Stimulated activated naive CD4-positive, alpha-beta T cell (primary cell): ENCODE results near the gene PIP5K1B.
"Not testable (repeated sequence)": the region's sequence is repeated elsewhere in the genome, so short reads cannot be mapped to it uniquely, and the experiment has no call there.

Experiments
- DNase-seq, 6 experiments: peaks; one replicate each; lab custom pipeline; 2025; lab: John Stamatoyannopoulos, UW

The PIP5K1B gene

GRCh38 chr9:68704814-68705530 is at the start of gene PIP5K1B:
Gene PIP5K1B (plus strand): TSS chr9:68705240. CDS start chr9:68822615, 117,375 bp downstream.
- DNase-seq, result peak in 1 of 6 experiments; percentile 27

GRCh38 chr9:68664036-68664435 is 41.0 kb upstream of the PIP5K1B start:
- no peak for DNase-seq

- DNase-seq, result no peak
These were observed 36.9 kb upstream of the PIP5K1B start for GRCh38 chr9:68668127-68668526.

- DNase-seq, result no peak
These were observed 35.8 kb upstream of the PIP5K1B start for GRCh38 chr9:68669218-68669617.

- no peak for DNase-seq
These were observed 32.8 kb upstream of the PIP5K1B start for GRCh38 chr9:68672215-68672614.

- no peak for DNase-seq
These were observed 32.4 kb upstream of the PIP5K1B start for GRCh38 chr9:68672625-68673024.

- DNase-seq, result no peak
These were observed 26.6 kb upstream of the PIP5K1B start for GRCh38 chr9:68678430-68678829.

- no peak for DNase-seq
These were observed 21.6 kb upstream of the PIP5K1B start for GRCh38 chr9:68683433-68683832.

- no peak for DNase-seq
These were observed 19.8 kb upstream of the PIP5K1B start for GRCh38 chr9:68685213-68685612.

- DNase-seq, result no peak
These were observed 19.3 kb upstream of the PIP5K1B start for GRCh38 chr9:68685770-68686169.

- DNase-seq, result no peak
These were observed 15.0 kb upstream of the PIP5K1B start for GRCh38 chr9:68690088-68690487.

- no peak for DNase-seq
These were observed 12.5 kb upstream of the PIP5K1B start for GRCh38 chr9:68692519-68692918.

GRCh38 chr9:68694125-68694524 is 10.9 kb upstream of the PIP5K1B start:
- DNase-seq, result no peak

GRCh38 chr9:68697851-68698250 is 7.2 kb upstream of the PIP5K1B start:
- no peak for DNase-seq

GRCh38 chr9:68698943-68699509 is 6.0 kb upstream of the PIP5K1B start:
- no peak for DNase-seq

GRCh38 chr9:68699625-68700024 is 5.4 kb upstream of the PIP5K1B start:
- DNase-seq, result not testable (repeated sequence)

- no peak for DNase-seq
These were observed 2.5 kb upstream of the PIP5K1B start for GRCh38 chr9:68702493-68702892.

GRCh38 chr9:68703672-68704071 is 1.4 kb upstream of the PIP5K1B start:
- no peak for DNase-seq

- no peak for DNase-seq
These were observed 584 bp upstream of the PIP5K1B start for GRCh38 chr9:68704498-68704813.

- no peak for DNase-seq
These were observed 707 bp downstream of the PIP5K1B start for GRCh38 chr9:68705531-68706362.

GRCh38 chr9:68706363-68707201 is 1.5 kb downstream of the PIP5K1B start:
- no peak for DNase-seq

- no peak for DNase-seq
These were observed 2.9 kb downstream of the PIP5K1B start for GRCh38 chr9:68707801-68708488.
